BJ (cell line): Measurements from ENCODE around the gene PRR5L. TPM values are rescaled to one million over a fixed set of nuclear protein-coding genes. Genes with fewer than 3 reads are reported as not detected.

ENCODE experiments used
- CTCF ChIA-PET: fragments of 350-600 bp; formaldehyde crosslinking; extraction: SDS; loops from one replicate; lab custom pipeline; 2021; ENCODE audit warnings: antibody characterized with exemption, inconsistent platforms; lab: Yijun Ruan, JAX
- POLR2A ChIA-PET: fragments of 300-600 bp; sonication (Branson Sonifier 250); formaldehyde crosslinking; extraction: SDS; loops from one replicate; lab custom pipeline; 2021; ENCODE audit warnings: antibody characterized with exemption; lab: Charles Lee
- DNase-seq: peaks from one replicate; pipeline ENCODE4 v3.0.0-alpha.2; 2011; ENCODE audit warnings: low read depth
- H3K27me3 ChIP-seq: 2 replicates; pipeline ENCODE4 v1.6.0; 2011; ENCODE audit warnings: low read length; ENCODE audit not compliant: control insufficient read depth, insufficient read depth
- H3K36me3 ChIP-seq: 2 replicates; pipeline ENCODE4 v1.5.1; 2011; ENCODE audit warnings: low read length; ENCODE audit not compliant: control insufficient read depth, insufficient read depth
- H3K4me3 ChIP-seq: 2 replicates; pipeline ENCODE4 v1.5.1; 2011; ENCODE audit warnings: low read depth, mild to moderate bottlenecking, control low read depth, low read length
- polyA plus RNA-seq: library from polyadenylated mRNA; depleted of rRNA; stranded (reverse); fragments of >200 nt; gene quantifications from 2 replicates; pipeline ENCODE4 v1.2.3, GENCODE V29; 2011
- TF ChIP-seq, protein P1 (sequence below): IDR thresholded peaks from 2 replicates; pipeline ENCODE4 v1.5.1; 2011; ENCODE audit warnings: low read depth, mild to moderate bottlenecking, control low read depth, inconsistent platforms, low read length, moderate library complexity; ENCODE audit not compliant: insufficient read depth

Gene PRR5L
- polyA plus RNA-seq, 1 experiment: 13.3 TPM

DNA sequence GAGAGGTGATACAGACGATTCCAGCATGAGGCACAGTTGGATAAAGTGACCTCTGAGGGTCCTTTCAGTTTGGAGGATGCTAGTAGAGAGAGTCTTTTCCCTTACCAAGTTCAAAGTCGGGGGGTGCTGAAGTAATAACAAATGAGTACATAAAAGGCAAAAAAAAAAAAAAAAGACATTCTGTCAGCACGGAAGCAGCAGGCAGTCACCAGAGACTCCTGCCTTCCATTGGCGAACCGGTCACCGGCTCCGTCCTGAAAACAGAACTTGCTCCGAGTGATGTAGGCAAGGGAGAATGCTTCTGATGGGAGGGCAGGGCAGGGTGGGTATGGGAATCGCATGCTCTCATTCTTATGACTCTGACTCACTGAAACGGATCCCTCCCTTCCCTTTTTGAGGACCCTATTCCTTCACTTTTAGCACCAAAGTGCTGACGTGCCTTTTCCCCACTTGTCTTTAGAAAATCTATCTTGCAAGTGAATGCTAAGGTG lies 65.9 kb downstream of the PRR5L start:
- CTCF ChIA-PET: no interaction called here
- TF ChIP-seq, protein P1, sequence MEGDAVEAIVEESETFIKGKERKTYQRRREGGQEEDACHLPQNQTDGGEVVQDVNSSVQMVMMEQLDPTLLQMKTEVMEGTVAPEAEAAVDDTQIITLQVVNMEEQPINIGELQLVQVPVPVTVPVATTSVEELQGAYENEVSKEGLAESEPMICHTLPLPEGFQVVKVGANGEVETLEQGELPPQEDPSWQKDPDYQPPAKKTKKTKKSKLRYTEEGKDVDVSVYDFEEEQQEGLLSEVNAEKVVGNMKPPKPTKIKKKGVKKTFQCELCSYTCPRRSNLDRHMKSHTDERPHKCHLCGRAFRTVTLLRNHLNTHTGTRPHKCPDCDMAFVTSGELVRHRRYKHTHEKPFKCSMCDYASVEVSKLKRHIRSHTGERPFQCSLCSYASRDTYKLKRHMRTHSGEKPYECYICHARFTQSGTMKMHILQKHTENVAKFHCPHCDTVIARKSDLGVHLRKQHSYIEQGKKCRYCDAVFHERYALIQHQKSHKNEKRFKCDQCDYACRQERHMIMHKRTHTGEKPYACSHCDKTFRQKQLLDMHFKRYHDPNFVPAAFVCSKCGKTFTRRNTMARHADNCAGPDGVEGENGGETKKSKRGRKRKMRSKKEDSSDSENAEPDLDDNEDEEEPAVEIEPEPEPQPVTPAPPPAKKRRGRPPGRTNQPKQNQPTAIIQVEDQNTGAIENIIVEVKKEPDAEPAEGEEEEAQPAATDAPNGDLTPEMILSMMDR: no peak
- peak overlapping the region; percentile 13 for H3K4me3 ChIP-seq
- DNase-seq: peak; percentile 92
- POLR2A ChIA-PET: no interaction called here
- H3K27me3 ChIP-seq: no peaks in the 10 kb centered on the region
- H3K36me3 ChIP-seq: no peaks in the 10 kb centered on the region

DNA sequence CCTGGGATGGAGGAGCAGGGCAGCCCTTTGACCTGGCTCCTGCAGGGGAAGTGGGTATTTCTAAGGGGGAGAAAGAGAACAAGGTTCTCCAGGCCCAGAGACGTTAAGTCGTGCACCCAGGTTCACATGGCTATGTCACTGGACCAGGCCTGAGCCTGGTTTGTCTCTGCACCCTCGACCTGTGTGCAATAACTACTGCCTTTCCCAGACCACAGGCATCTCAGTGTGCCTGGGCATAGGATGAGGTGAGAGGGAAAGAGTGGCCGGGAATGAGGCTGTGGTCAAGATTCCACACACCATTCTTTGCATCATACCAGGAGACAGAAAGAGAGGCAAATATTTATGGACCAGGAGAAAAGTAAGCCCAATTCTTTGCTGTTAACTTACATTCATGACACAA lies 66.8 kb downstream of the PRR5L start:
- no peaks in the 10 kb centered on the region for H3K36me3 ChIP-seq
- peak; percentile 61 for DNase-seq
- H3K4me3 ChIP-seq: no peak overlapping the region
- ChIA-PET CTCF (interaction anchor here (1.6 to 2.6 kb wide), 2 partner anchors 14 to 97 kb away, joined by 5 to 13 read pairs; no protein-coding TSS in a partner anchor), POLR2A (no interaction called here)
- H3K27me3 ChIP-seq: no peaks in the 10 kb centered on the region
- TF ChIP-seq, protein P1: no peak

DNA sequence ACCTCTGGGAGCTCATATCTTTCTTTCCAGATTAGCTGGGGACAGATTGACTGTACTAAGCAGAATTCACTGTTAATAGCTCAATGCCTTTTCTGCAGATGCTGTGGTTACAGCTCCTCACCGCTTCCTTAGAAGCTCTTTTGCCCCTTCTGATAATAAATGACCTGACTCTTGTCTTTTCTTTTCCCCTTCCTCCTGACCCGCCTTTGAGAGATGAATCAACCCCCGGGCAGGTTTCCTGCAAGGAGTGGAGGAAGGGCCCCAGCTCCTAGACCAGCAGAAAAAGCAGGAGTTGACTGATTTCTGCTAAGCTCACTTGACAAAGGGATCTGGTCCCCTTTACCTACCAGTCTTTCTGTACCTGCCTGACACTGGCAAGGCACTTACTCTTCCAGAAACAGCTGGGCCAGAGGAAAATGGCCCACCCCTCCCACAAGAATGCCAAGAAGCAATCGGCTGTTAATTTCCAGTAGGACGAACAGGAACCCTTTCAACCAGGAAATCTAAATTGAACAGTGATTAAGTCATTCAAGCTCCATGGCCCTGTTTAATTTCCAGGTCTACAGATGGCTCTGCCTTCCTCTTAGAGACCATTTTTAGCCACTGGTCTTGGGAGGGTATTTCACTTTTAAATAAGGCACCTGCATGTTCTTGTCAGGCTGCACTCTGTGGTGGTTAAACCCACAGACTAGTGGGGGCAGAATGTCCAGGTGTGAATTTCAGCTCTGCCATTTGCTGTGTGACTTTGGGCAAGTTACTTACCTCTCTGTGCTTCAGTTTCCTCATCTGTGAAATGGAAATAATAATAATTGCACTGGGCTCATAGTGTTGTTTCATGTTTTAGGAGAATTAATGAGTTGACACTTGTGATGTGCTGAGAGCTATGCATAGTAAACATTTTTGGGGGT lies 67.5 kb downstream of the PRR5L start:
- no peak for DNase-seq
- POLR2A ChIA-PET: no interaction called here
- CTCF ChIA-PET: interaction anchor here (1.2 to 2.6 kb wide), 4 partner anchors 8 to 98 kb away, joined by 4 to 13 read pairs (median 4); no protein-coding TSS in a partner anchor
- TF ChIP-seq, protein P1: no peak
- no peak overlapping the region for H3K4me3 ChIP-seq
- no peaks in the 10 kb centered on the region for H3K27me3 ChIP-seq
- no peaks in the 10 kb centered on the region for H3K36me3 ChIP-seq

GRCh38 chr11:36364551-36365325 lies 68.7 kb downstream of the PRR5L start:
- POLR2A ChIA-PET: no interaction called here

More at GRCh38 chr11:36364551-36365325, 68.7 kb downstream of the PRR5L start:
- Histone ChIP-seq H3K27me3 (no peaks in the 10 kb centered on the region), H3K36me3 (no peaks in the 10 kb centered on the region), H3K4me3 (no peak overlapping the region)
- CTCF ChIA-PET: interaction anchor here (0.6 to 2.6 kb wide), 7 partner anchors 8 to 260 kb away, joined by 4 to 13 read pairs (median 4); no protein-coding TSS in a partner anchor
- DNase-seq: no peak
- TF ChIP-seq, protein P1: no peak
